GM23248 (cell line): Measurements from ENCODE around the gene FFAR3.

ENCODE experiments used
- EZH2 ChIP-seq: fragments of 200-600 bp; sonication (generic); IDR thresholded peaks from 2 replicates; pipeline ENCODE4 v1.6.1; 2018; ENCODE audit warnings: antibody characterized with exemption, mild to moderate bottlenecking; ENCODE audit not compliant: insufficient read depth, poor library complexity, severe bottlenecking
- EZH2phosphoT487 ChIP-seq: fragments of 200-600 bp; sonication (generic); IDR thresholded peaks from 2 replicates; pipeline ENCODE4 v1.6.1; 2018; ENCODE audit warnings: antibody characterized with exemption, moderate library complexity, mild to moderate bottlenecking, low read depth; ENCODE audit not compliant: insufficient read depth

GRCh38 chr19:35383536-35383935, 25.3 kb downstream of the FFAR3 start:
- no peak for TF ChIP-seq EZH2
- TF ChIP-seq EZH2phosphoT487: no peak
